SK-N-SH (cell line): Measurements from ENCODE around the gene PUSL1. TPM values are rescaled to one million over a fixed set of nuclear protein-coding genes. Genes with fewer than 3 reads are reported as not detected.
A peak's percentile ranks its signal among the peaks of the same experiment; 100 is the strongest.

Experiments
- CTCF ChIA-PET: fragments of 300-600, 350-600 bp; formaldehyde crosslinking; extraction: SDS; loops from one replicate; lab custom pipeline; 2021; lab: Yijun Ruan, JAX
- POLR2A ChIA-PET: fragments of 350-600 bp; sonication (Branson Sonifier 250); formaldehyde crosslinking; extraction: SDS; loops from one replicate; lab custom pipeline; 2020; ENCODE audit warnings: antibody characterized with exemption, inconsistent platforms; lab: Yijun Ruan, JAX
- DNase-seq: peaks from one replicate; pipeline ENCODE4 v3.0.0; 2012
- H2AFZ ChIP-seq: fragments of 200-600 bp; sonication (generic); 2 replicates; pipeline ENCODE4 v1.8.1; 2016; ENCODE audit warnings: antibody characterized with exemption, mild to moderate bottlenecking, low read depth
- H3F3A ChIP-seq: fragments of 200-600 bp; sonication (generic); replicated peaks from 2 replicates; pipeline ENCODE3; 2016; ENCODE audit warnings: antibody characterized with exemption, mild to moderate bottlenecking; ENCODE audit not compliant: insufficient read depth
- H3K27ac ChIP-seq, 2 experiments: fragments of 200-500 bp in 1 of 2; fragments of 200-600 bp in 1 of 2; sonication (Bioruptor generic) in 1 of 2; sonication (generic), shearing (Covaris generic) in 1 of 2; 2 replicates each; pipeline versions ENCODE4 v1.5.1 to v1.6.1; 2014 to 2016; ENCODE audit warnings: low read depth in 2 of 2, inconsistent platforms in 1 of 2, low read length in 1 of 2, mild to moderate bottlenecking in 1 of 2, mixed read lengths in 1 of 2
- H3K27me3 ChIP-seq: fragments of 200-600 bp; sonication (generic), shearing (Covaris generic); 2 replicates; pipeline ENCODE4 v1.6.1; 2016; ENCODE audit warnings: mixed run types; ENCODE audit not compliant: insufficient read depth
- H3K36me3 ChIP-seq, 2 experiments: fragments of 200-500 bp in 1 of 2; fragments of 200-600 bp in 1 of 2; sonication (Bioruptor generic) in 1 of 2; sonication (generic) in 1 of 2; replicated peaks in 1 of 2; 2 replicates each; pipeline versions ENCODE3 to v1.5.1; 2014 to 2016; ENCODE audit warnings: low read length in 1 of 2, mild to moderate bottlenecking in 1 of 2; ENCODE audit not compliant: insufficient read depth in 2 of 2, control insufficient read depth in 1 of 2
- H3K4me1 ChIP-seq, 2 experiments: fragments of 200-500 bp in 1 of 2; fragments of 200-600 bp in 1 of 2; sonication (Bioruptor generic) in 1 of 2; sonication (generic), shearing (Covaris generic) in 1 of 2; 2 replicates each; pipeline versions ENCODE4 v1.5.1 to v1.6.1; 2014 to 2016; ENCODE audit warnings: low read depth in 1 of 2, low read length in 1 of 2, mixed run types in 1 of 2; ENCODE audit not compliant: insufficient read depth in 2 of 2, control insufficient read depth in 1 of 2
- H3K4me2 ChIP-seq: fragments of 200-600 bp; sonication (generic), shearing (Covaris generic); 2 replicates; pipeline ENCODE4 v1.6.1; 2017; ENCODE audit warnings: mixed run types
- H3K4me3 ChIP-seq, 2 experiments: fragments of 200-500 bp in 1 of 2; fragments of 200-600 bp in 1 of 2; sonication (Bioruptor generic) in 1 of 2; sonication (generic), shearing (Covaris generic) in 1 of 2; 2 replicates each; pipeline versions ENCODE4 v1.5.1 to v1.8.1; 2014 to 2016; ENCODE audit warnings: low read depth in 2 of 2, inconsistent platforms in 1 of 2, low read length in 1 of 2, mild to moderate bottlenecking in 1 of 2, mixed read lengths in 1 of 2, moderate library complexity in 1 of 2
- H3K79me2 ChIP-seq: fragments of 200-600 bp; sonication (generic); 2 replicates; pipeline ENCODE4 v1.8.1; 2017; ENCODE audit warnings: mild to moderate bottlenecking; ENCODE audit not compliant: insufficient read depth
- H3K9ac ChIP-seq: fragments of 200-600 bp; sonication (generic); 2 replicates; pipeline ENCODE4 v1.6.1; 2017; ENCODE audit warnings: mixed run types
- H3K9me2 ChIP-seq: fragments of 200-600 bp; sonication (generic); 2 replicates; pipeline ENCODE4 v1.6.1; 2017; ENCODE audit warnings: mixed run types
- H3K9me3 ChIP-seq: fragments of 200-600 bp; sonication (generic); 2 replicates; pipeline ENCODE4 v1.6.1; 2017; ENCODE audit warnings: mixed run types, mild to moderate bottlenecking, moderate library complexity
- H4K20me1 ChIP-seq: fragments of 200-600 bp; sonication (generic); 2 replicates; pipeline ENCODE4 v1.6.1; 2017; ENCODE audit warnings: mild to moderate bottlenecking, mixed run types; ENCODE audit not compliant: insufficient read depth
- CHD2 ChIP-seq: fragments of 150-350 bp; IDR thresholded peaks from 2 replicates; pipeline ENCODE4 v1.6.1; 2018; ENCODE audit warnings: low read length; ENCODE audit not compliant: partially characterized antibody
- ELF1 ChIP-seq: IDR thresholded peaks from 2 replicates; pipeline ENCODE4 v1.4.0; 2012
- EP300 ChIP-seq, 2 experiments: IDR thresholded peaks; 2 replicates each; pipeline versions ENCODE4 v1.4.0 to v1.6.1; 2012; ENCODE audit warnings: borderline replicate concordance in 1 of 2, low read depth in 1 of 2, low read length in 1 of 2
- EZH2phosphoT487 ChIP-seq: fragments of 200-600 bp; sonication (generic); IDR thresholded peaks from 2 replicates; pipeline ENCODE4 v1.6.1; 2017; ENCODE audit warnings: low read depth, mixed run types, mild to moderate bottlenecking, antibody characterized with exemption, moderate library complexity, borderline replicate concordance
- FOXJ3 ChIP-seq: sonication (generic); formaldehyde crosslinking; IDR thresholded peaks from 2 replicates; pipeline ENCODE4 v1.5.1; 2020; ENCODE audit warnings: mild to moderate bottlenecking, missing genetic modification reagents
- FOXM1 ChIP-seq: IDR thresholded peaks from 2 replicates; pipeline ENCODE4 v1.4.0; 2012; ENCODE audit warnings: low read depth, mild to moderate bottlenecking
- GABPA ChIP-seq: IDR thresholded peaks from 2 replicates; pipeline ENCODE4 v1.4.0; 2012; ENCODE audit warnings: low read depth, mild to moderate bottlenecking
- JUND ChIP-seq: IDR thresholded peaks from 2 replicates; pipeline ENCODE4 v1.4.0; 2012
- NRF1 ChIP-seq: IDR thresholded peaks from 2 replicates; pipeline ENCODE4 v1.6.1; 2012; ENCODE audit warnings: low read depth, mild to moderate bottlenecking, low read length
- POLR2AphosphoS5 ChIP-seq: IDR thresholded peaks from 2 replicates; pipeline ENCODE4 v1.6.1; 2012; ENCODE audit warnings: low read depth, low read length
- RAD21 ChIP-seq: IDR thresholded peaks from 2 replicates; pipeline ENCODE4 v1.6.1; 2012; ENCODE audit warnings: mild to moderate bottlenecking, low read length
- RCOR1 ChIP-seq: fragments of 150-350 bp; IDR thresholded peaks from 2 replicates; pipeline ENCODE4 v1.6.1; 2017; ENCODE audit warnings: antibody characterized with exemption, low read length
- RFX5 ChIP-seq: IDR thresholded peaks from 2 replicates; pipeline ENCODE4 v1.6.1; 2012; ENCODE audit warnings: mild to moderate bottlenecking, improper control_type of control experiment, low read length
- RXRA ChIP-seq: IDR thresholded peaks from 2 replicates; pipeline ENCODE4 v1.4.0; 2012; ENCODE audit warnings: low read depth, mild to moderate bottlenecking, borderline replicate concordance
- TCF12 ChIP-seq: IDR thresholded peaks from 2 replicates; pipeline ENCODE4 v1.4.0; 2012
- TEAD4 ChIP-seq: IDR thresholded peaks from 2 replicates; pipeline ENCODE4 v1.4.0; 2012; ENCODE audit warnings: mild to moderate bottlenecking, borderline replicate concordance; ENCODE audit not compliant: insufficient read depth
- USF2 ChIP-seq: fragments of 150-350 bp; IDR thresholded peaks from 2 replicates; pipeline ENCODE4 v1.6.1; 2017; ENCODE audit warnings: antibody characterized with exemption, low read length, low read depth, borderline replicate concordance
- YY1 ChIP-seq: IDR thresholded peaks from 2 replicates; pipeline ENCODE4 v1.4.0; 2012; ENCODE audit warnings: low read depth, mild to moderate bottlenecking
- WGBS: methylation state at CpG from one replicate; pipeline ENCODE4 v1.1.6; 2017; ENCODE audit warnings: low lambda C conversion rate; 5-methylcytosine and 5-hydroxymethylcytosine counted together
- polyA plus RNA-seq, 3 experiments: library from polyadenylated mRNA; depleted of rRNA; stranded (reverse); fragments of >200 nt; gene quantifications; 2 replicates each; pipeline ENCODE4 v1.2.3, GENCODE V29; 2012
- TF ChIP-seq, protein P1 (sequence below): IDR thresholded peaks from 2 replicates; pipeline ENCODE4 v1.6.1; 2012; ENCODE audit warnings: mild to moderate bottlenecking, low read depth, low read length, moderate library complexity

Gene PUSL1
- polyA plus RNA-seq, 1 of the 3 experiments (the other 2 are of a cell fraction), result 19.0 TPM

- TF ChIP-seq JUND (no peak), FOXM1 (no peak), TEAD4 (no peak), POLR2AphosphoS5 (0 out of 2 replicates have a peak, but pooled peaks have one; percentile 25), EP300 (IDR thresholded peaks at IDR 0.05; ENCODE audit: borderline replicate concordance in 1 of 2, low read depth in 1 of 2, low read length in 1 of 2) (peak in 1 of 2 experiments; percentile 57; a peak in 1 of 4 replicates), TCF12 (peak; percentile 78), YY1 (no peak)
- TF ChIP-seq, protein P1, sequence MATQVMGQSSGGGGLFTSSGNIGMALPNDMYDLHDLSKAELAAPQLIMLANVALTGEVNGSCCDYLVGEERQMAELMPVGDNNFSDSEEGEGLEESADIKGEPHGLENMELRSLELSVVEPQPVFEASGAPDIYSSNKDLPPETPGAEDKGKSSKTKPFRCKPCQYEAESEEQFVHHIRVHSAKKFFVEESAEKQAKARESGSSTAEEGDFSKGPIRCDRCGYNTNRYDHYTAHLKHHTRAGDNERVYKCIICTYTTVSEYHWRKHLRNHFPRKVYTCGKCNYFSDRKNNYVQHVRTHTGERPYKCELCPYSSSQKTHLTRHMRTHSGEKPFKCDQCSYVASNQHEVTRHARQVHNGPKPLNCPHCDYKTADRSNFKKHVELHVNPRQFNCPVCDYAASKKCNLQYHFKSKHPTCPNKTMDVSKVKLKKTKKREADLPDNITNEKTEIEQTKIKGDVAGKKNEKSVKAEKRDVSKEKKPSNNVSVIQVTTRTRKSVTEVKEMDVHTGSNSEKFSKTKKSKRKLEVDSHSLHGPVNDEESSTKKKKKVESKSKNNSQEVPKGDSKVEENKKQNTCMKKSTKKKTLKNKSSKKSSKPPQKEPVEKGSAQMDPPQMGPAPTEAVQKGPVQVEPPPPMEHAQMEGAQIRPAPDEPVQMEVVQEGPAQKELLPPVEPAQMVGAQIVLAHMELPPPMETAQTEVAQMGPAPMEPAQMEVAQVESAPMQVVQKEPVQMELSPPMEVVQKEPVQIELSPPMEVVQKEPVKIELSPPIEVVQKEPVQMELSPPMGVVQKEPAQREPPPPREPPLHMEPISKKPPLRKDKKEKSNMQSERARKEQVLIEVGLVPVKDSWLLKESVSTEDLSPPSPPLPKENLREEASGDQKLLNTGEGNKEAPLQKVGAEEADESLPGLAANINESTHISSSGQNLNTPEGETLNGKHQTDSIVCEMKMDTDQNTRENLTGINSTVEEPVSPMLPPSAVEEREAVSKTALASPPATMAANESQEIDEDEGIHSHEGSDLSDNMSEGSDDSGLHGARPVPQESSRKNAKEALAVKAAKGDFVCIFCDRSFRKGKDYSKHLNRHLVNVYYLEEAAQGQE, result no peak
These were observed 51.5 kb downstream of the PUSL1 start (continued) for GRCh38 chr1:1359664-1360468.

GRCh38 chr1:1360506-1361169 lies 52.2 kb downstream of the PUSL1 start:
- Histone ChIP-seq H3K27ac (peak overlapping the region; percentile 88 to 98), H3K4me3 (no peak overlapping the region), H3K4me1 (peaks cover 20 to 39% of the 10 kb centered on the region in 2 experiments; a peak in 3 of 4 replicates), H3K79me2 (no peaks in the 10 kb centered on the region), H3K9me3 (no peaks in the 10 kb centered on the region), H3K36me3 (no peaks in the 10 kb centered on the region), H4K20me1 (no peaks in the 10 kb centered on the region), H3F3A (peaks cover 8% of the 10 kb centered on the region), H2AFZ (no peak overlapping the region; the same call in 1 of the 2 replicates), H3K9ac (no peak overlapping the region; the same call in 1 of the 2 replicates), H3K4me2 (peak overlapping the region; percentile 70; the same call in 1 of the 2 replicates), H3K9me2 (no peaks in the 10 kb centered on the region), H3K27me3 (no peaks in the 10 kb centered on the region)
- 55% methylated on average over 16 of the region's 20 CpGs for WGBS
- DNase-seq, result peak; percentile 78
- ChIA-PET CTCF (interaction anchor here (0.6 to 3.6 kb wide), 2 partner anchors 9 to 10 kb away, joined by 3 to 37 read pairs; no protein-coding TSS in a partner anchor), POLR2A (interaction anchor here (1.6 kb wide), 1 partner anchor 15 kb away, joined by 6 read pairs; the partner anchor contains the start of gene AURKAIP1)
- TF ChIP-seq RCOR1 (no peak), TEAD4 (peak; percentile 85), POLR2AphosphoS5 (peak; percentile 62), ELF1 (no peak), RAD21 (no peak), CHD2 (no peak), GABPA (no peak), EZH2phosphoT487 (no peak), YY1 (no peak), FOXJ3 (no peak), RXRA (no peak; the same call in 1 of the 2 replicates), RFX5 (no peak), USF2 (no peak), JUND (no peak; the same call in 1 of the 2 replicates), NRF1 (no peak)
- TF ChIP-seq, protein P1, result peak; percentile 22; the same call in 1 of the 2 replicates
